HEK293T (cell line): ENCODE data around the gene MOV10L1.

Experiments used
- ARNT ChIP-seq: fragments of 450-650 bp; IDR thresholded peaks from 2 replicates; pipeline ENCODE4 v1.6.1; 2017; ENCODE audit warnings: mild to moderate bottlenecking
- BHLHE40 ChIP-seq: fragments of 450-650 bp; IDR thresholded peaks from 2 replicates; pipeline ENCODE4 v1.6.1; 2016; ENCODE audit warnings: mild to moderate bottlenecking, moderate library complexity, borderline replicate concordance
- ELF4 ChIP-seq: fragments of 450-650 bp; IDR thresholded peaks from 2 replicates; pipeline ENCODE4 v1.6.1; 2017; ENCODE audit warnings: antibody characterized with exemption
- FOXA1 ChIP-seq: fragments of 450-650 bp; IDR thresholded peaks from 2 replicates; pipeline ENCODE4 v1.6.1; 2016; ENCODE audit warnings: mild to moderate bottlenecking
- LEF1 ChIP-seq: fragments of 450-650 bp; IDR thresholded peaks from 2 replicates; pipeline ENCODE4 v1.6.1; 2017; ENCODE audit warnings: mild to moderate bottlenecking, borderline replicate concordance
- TARDBP ChIP-seq: fragments of 450-650 bp; IDR thresholded peaks from 2 replicates; pipeline ENCODE4 v1.6.1; 2016

DNA sequence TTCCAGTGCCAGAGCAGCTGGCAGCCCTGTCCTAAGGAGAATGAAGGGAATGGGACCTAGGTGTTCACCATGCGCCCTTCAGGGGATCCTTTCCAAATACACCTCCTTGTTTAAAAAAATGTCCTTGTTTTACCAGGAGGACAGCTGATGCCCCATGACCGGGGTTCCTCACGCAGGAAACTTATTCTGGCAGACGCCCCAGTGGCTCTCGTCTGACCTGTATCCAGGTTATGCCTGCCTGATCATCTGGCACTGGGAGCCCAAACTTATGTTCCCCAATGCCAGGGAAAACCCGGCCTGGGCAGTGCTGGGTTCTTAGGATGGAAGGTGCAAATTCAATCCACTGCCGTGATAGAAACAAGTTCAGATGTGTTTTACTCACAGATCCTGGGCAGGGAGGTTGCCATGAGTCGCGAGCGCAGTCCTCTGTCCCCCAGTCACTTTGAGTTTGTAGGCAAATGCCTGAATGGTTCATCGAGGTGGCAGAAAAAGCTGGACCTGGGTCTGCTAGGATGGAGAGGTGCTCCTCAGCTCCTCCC lies 31.5 kb downstream of the MOV10L1 start:
- TF ChIP-seq TARDBP (no peak), BHLHE40 (no peak), LEF1 (no peak), ELF4 (no peak), ARNT (no peak), FOXA1 (no peak)
